Dendritic cell treated with granulocyte-macrophage colony-stimulating factor and Interleukin-4, amounts not matched to agents 40 ng/mL and 50 ng/mL, for 4 days (primary cell): ENCODE measurements around the gene NPFF.
A peak's percentile ranks its signal among the peaks of the same experiment; 100 is the strongest.

Experiments used
- H3K27ac Mint-ChIP-seq: one replicate; pipeline ENCODE4 v1.8.0; 2022; ENCODE audit warnings: mild to moderate bottlenecking, mixed read lengths
- H3K27me3 Mint-ChIP-seq: one replicate; pipeline ENCODE4 v1.8.0; 2022; ENCODE audit warnings: mild to moderate bottlenecking, mixed read lengths
- H3K36me3 Mint-ChIP-seq: one replicate; pipeline ENCODE4 v1.8.0; 2022; ENCODE audit warnings: low read depth, mixed read lengths
- H3K4me1 Mint-ChIP-seq: one replicate; pipeline ENCODE4 v1.8.0; 2022; ENCODE audit warnings: low read depth, mixed read lengths
- H3K4me3 Mint-ChIP-seq: one replicate; pipeline ENCODE4 v1.8.0; 2022; ENCODE audit warnings: mild to moderate bottlenecking, moderate library complexity, mixed read lengths
- H3K9me3 Mint-ChIP-seq: one replicate; pipeline ENCODE4 v1.8.0; 2022; ENCODE audit warnings: mixed read lengths
- intact Hi-C: fragments of 100-400 bp; cut with micrococcal nuclease; formaldehyde crosslinking; loops from one replicate; pipeline ENCODE4 v1.15.0; 2022

Gene NPFF

GRCh38 chr12:53465679-53466078 lies 41.6 kb downstream of the NPFF start:
- no peaks in the 10 kb centered on the region for H3K9me3 Mint-ChIP-seq
- H3K27me3 Mint-ChIP-seq: no peaks in the 10 kb centered on the region
- peaks cover 52% of the 10 kb centered on the region for H3K4me1 Mint-ChIP-seq
- intact Hi-C loops: loop anchor here (5.0 kb wide), 1 partner anchor 42 kb away; the partner anchor contains the start of gene NPFF
- peak overlapping the region; percentile 30 for H3K4me3 Mint-ChIP-seq
- H3K27ac Mint-ChIP-seq: peak overlapping the region; percentile 74
- peaks cover 100% of the 10 kb centered on the region for H3K36me3 Mint-ChIP-seq

- Mint-ChIP-seq H3K27me3 (no peaks in the 10 kb centered on the region), H3K4me3 (peak overlapping the region; percentile 13), H3K27ac (peak overlapping the region; percentile 74), H3K36me3 (peaks cover 100% of the 10 kb centered on the region), H3K9me3 (no peaks in the 10 kb centered on the region), H3K4me1 (peaks cover 58% of the 10 kb centered on the region)
- intact Hi-C loops: loop anchor here (5.0 kb wide), 1 partner anchor 42 kb away; the partner anchor contains the start of gene NPFF
Measured at GRCh38 chr12:53464685-53465418, 42.4 kb downstream of the NPFF start.

- Mint-ChIP-seq H3K4me1 (peaks cover 58% of the 10 kb centered on the region), H3K4me3 (no peak overlapping the region), H3K27ac (no peak overlapping the region), H3K9me3 (no peaks in the 10 kb centered on the region), H3K36me3 (peaks cover 100% of the 10 kb centered on the region), H3K27me3 (no peaks in the 10 kb centered on the region)
- intact Hi-C loops: no loop called here
Measured at GRCh38 chr12:53463802-53464560, 43.3 kb downstream of the NPFF start.

- no peaks in the 10 kb centered on the region for H3K27me3 Mint-ChIP-seq
- H3K27ac Mint-ChIP-seq: peak overlapping the region; percentile 15
- no peak overlapping the region for H3K4me3 Mint-ChIP-seq
- peaks cover 58% of the 10 kb centered on the region for H3K4me1 Mint-ChIP-seq
- intact Hi-C loops: no loop called here
- H3K36me3 Mint-ChIP-seq: peaks cover 100% of the 10 kb centered on the region
- no peaks in the 10 kb centered on the region for H3K9me3 Mint-ChIP-seq
Measured at GRCh38 chr12:53462935-53463334, 44.3 kb downstream of the NPFF start.

- no peaks in the 10 kb centered on the region for H3K9me3 Mint-ChIP-seq
Measured at GRCh38 chr12:53461591-53461990, 45.7 kb downstream of the NPFF start.

GRCh38 chr12:53461059-53461458 lies 46.2 kb downstream of the NPFF start:
- no peaks in the 10 kb centered on the region for H3K9me3 Mint-ChIP-seq
- no peak overlapping the region for H3K4me3 Mint-ChIP-seq
- peaks cover 47% of the 10 kb centered on the region for H3K4me1 Mint-ChIP-seq
- peaks cover 100% of the 10 kb centered on the region for H3K36me3 Mint-ChIP-seq
- intact Hi-C loops: no loop called here
- H3K27me3 Mint-ChIP-seq: no peaks in the 10 kb centered on the region
- H3K27ac Mint-ChIP-seq: no peak overlapping the region

More at GRCh38 chr12:53461591-53461990, 45.7 kb downstream of the NPFF start:
- H3K36me3 Mint-ChIP-seq: peaks cover 100% of the 10 kb centered on the region
- peaks cover 52% of the 10 kb centered on the region for H3K4me1 Mint-ChIP-seq
- no peaks in the 10 kb centered on the region for H3K27me3 Mint-ChIP-seq
- no peak overlapping the region for H3K27ac Mint-ChIP-seq
- intact Hi-C loops: no loop called here
- H3K4me3 Mint-ChIP-seq: no peak overlapping the region

- Mint-ChIP-seq H3K27ac (no peak overlapping the region), H3K4me3 (no peak overlapping the region), H3K36me3 (peaks cover 100% of the 10 kb centered on the region), H3K4me1 (peaks cover 39% of the 10 kb centered on the region), H3K27me3 (no peaks in the 10 kb centered on the region), H3K9me3 (no peaks in the 10 kb centered on the region)
- intact Hi-C loops: no loop called here
Measured at GRCh38 chr12:53459097-53459496, 48.2 kb downstream of the NPFF start.
